A673 (cell line): ENCODE measurements around the gene GRB7.

Source experiments
- CTCF ChIP-seq: fragments of 300-800, 200-600 bp; sonication (generic); conservative IDR thresholded peaks from 2 replicates; pipeline ENCODE4 v1.5.1; 2017; ENCODE audit warnings: low read depth, mild to moderate bottlenecking, antibody characterized with exemption, low read length, moderate library complexity, mixed read lengths
- EZH2 ChIP-seq: fragments of 200-600 bp; sonication (generic); IDR thresholded peaks from 2 replicates; pipeline ENCODE4 v1.6.1; 2017; ENCODE audit warnings: borderline replicate concordance, low read depth, mild to moderate bottlenecking, mixed read lengths, antibody characterized with exemption, low read length; ENCODE audit not compliant: poor library complexity, severe bottlenecking

DNA sequence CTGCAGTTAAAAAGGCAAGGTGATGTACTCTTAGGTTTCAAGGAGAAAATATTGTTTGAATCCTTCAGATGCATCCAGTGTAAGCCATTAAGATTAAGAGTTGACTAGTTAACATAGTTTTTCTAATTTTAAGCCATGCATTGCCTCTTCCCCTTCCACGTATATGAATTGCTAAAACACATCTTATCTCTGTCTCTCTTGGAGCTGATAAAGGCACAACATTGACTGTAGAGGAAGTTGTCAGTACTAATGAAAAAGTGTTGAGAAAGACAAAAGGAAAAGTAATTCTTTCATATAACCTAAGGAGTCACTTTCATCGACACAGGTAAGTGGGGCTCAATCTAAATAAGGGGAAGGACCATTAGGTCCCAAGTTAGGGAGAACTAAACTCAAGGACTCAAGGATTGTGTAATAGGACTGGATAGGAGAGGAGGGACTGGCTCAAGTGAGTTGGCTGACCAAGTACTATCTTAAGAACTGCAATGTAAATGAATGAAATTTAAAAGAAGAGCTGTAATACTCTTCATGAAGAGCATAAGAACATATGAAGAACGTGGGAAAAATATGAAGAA lies 55.6 kb downstream of the GRB7 start:
- no peak for TF ChIP-seq CTCF
- no peak for TF ChIP-seq EZH2
